NCI-H1930 (cell line): ENCODE measurements around the gene MKS1.

ENCODE experiments used
- DNase-seq, 2 experiments: peaks; one replicate each; lab custom pipeline; 2025; lab: John Stamatoyannopoulos, UW

MKS1 gene

DNA sequence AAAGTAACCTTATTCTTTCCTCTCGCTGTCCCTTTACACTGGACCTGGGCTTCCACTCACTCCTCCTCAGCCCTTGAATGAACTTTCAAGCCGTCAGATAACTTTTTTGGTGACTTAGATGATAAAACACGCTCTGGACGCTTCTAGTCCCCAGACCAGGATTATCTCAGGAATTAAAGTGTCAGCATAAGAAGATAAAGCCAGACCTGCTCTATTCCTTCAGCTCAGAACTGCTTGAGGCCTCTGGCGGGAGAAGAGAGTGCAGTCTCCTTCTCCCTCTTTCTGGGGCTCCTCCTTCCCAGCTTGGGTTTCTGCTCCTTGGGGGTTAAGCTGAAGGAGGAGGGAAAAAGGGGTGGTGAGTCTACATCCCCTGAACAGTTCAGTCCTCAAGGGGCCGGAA is 25.9 kb upstream of the MKS1 start:
- no peak for DNase-seq

DNA sequence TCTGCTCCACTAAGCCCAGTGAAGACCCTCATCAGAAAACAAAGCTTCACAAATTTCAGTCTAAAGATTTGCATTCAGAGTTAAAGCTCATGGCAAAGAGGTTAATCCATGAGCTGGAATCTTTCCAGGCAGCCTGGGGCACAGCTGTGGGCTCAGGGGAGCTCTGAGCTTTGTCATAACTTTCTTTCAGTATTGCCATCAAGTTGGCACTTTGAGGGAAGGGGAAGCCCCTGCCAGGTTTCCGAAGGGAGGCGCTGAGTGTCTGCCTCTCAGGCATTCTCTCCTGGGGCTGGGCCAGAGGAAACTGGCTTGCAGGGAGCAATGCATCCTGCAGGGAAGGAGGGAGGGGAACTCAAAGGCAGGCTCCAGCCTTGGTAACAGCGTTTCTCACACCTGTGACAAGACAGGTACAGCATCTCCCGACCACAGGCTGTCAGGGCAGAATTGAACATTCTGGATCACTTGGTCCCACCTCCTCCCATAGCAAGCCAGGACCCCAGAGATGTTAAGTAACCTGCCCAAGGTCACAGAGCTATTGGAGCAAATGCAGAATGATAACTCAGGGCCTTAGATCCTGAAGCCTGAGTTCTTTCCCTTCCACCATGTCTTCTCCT is 23.2 kb upstream of the MKS1 start:
- DNase-seq, result no peak

DNA sequence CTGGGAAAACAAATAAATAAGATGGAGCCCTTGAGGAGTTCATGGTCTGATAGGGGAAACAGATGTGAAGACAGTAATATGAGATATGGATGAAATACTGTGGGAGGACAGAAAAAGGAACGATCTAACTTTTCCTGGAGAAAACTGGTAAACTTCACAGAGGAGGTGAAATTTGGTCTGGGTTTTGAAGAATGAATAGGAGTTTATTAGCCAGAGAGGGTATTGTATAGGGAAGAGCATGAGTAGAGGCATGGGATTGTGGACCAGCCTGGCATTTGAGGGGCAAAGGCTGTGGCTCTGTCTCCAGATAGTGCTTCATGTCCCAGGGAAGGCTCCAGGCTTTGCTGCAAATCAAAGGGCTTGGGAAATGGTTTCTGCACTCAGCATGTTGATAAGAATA is 20.9 kb upstream of the MKS1 start:
- DNase-seq, result no peak

DNA sequence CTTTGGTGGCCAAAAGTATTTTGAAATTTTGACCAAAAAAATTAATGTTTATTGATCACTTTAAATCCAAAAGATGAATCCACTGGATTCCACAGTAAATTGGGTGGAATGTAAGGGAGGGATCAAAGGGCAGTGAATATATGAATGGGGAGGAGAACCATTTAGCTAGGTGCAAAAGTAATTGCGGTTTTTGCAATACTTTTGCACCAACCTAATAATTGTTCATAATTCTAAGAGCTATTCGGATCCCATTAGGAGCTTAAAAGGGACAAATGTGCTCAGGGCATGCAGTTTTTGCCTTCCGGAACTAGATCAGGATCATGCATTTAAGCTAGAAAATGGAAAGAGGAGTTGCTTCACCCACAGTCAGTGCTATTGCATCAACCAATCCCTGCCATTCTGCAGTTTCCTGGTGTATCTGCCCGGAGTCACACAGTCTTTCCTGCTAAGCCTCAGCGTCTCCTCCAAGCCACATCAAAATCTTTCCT is 19.1 kb upstream of the MKS1 start, which contains the start of gene LPO:
TSS of gene LPO (plus strand) at position 438 of the 488 bp plus-strand sequence. CDS start 4,396 bp downstream, outside the sequence.
- DNase-seq, result no peak

DNA sequence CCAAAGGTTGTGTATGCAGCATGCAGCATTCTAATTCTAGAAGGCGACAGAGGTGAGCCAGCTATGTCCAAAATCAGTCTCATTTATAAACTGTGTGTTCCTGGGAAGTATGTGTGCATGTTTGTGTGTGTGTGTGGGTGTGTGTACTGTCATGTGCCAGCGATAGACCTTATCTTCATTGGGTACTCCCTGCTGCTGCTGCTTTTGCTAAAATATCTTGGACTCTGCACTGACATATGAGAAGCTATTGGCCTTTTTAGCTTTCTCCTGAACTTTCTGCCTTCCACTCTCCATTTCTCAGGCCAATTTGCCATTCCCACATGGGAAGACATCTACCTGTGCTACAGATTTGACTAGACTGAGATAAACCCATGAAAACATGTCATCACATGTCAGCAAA is 17.3 kb upstream of the MKS1 start:
- no peak for DNase-seq

DNA sequence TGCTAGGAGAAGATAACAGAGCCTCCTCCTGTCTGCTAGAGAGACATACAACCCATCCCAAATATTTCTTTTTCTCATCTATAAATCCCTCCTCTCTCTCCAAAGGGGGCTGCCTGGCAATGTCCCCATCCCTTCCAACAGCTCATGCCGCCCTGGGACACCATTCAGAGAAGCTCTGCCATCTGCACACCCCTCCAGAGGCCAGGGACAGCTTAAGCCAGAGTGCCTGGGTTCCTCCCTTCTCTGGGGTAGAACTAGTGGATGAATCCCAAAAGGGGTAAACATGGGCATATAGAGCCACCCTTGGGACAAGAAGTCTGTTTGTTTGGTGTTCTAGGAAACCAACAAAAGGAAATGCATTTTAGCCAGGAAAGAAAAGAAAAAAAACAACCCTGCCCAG is 16.8 kb upstream of the MKS1 start:
- DNase-seq, result no peak

DNA sequence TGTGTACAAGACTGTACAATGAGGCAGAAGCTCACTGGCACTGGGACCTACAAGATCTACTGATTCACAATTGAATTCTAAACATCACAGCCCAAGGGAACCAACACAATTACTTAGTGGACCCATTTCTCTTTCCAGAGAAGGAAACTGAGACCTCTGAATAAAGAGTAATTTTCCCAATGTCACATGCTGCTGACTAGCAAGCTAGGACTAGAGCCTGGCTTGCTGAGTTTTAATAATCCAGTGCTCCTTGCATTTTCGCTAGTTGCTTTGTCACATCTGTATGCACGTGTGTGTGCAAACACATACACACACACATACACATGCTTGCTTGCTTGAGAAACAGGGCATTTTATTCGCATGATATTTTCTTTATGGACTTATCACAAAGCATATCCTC is 15.5 kb upstream of the MKS1 start:
- no peak for DNase-seq

DNA sequence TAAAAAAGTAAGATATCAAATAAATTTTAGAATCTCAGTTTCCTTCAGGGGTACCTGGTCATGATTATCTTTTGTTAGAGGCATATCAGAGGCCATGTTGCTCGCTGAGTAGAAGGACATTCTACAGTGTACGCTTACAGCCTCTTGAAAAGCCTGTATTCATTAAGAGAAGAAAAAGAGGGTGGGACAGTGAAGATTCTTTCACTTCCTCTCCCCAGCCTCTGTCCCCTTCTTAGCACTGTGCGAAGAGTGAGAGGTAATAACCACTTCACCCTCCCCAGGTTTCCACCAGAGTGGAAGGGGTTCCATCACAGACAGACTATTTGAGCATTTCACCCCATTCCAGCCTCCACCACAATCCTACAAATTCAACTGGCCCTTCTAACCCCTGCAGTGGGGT is 14.5 kb upstream of the MKS1 start:
- no peak for DNase-seq

DNA sequence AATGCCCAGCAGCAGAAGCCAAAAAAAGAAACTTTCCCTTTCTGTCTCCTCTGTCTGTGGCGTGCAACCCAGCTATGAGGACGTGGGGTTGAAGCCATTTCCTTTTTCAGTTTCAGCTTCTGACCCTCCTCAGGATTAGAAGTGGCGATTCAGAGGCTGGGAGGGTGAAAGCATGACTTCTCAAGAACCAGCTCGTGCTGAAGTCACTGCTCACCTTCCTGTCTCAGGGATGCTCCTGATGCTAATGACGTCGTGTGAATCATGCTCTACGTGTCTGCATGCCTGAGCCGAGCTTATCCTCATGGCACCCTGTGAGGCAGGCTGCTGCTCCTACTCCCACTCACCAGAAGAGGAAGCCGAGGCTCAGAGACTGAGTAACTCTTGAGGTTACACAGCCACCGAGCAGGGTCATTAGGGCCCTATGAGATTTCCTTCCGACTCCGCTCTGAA is 13.7 kb upstream of the MKS1 start:
- no peak for DNase-seq

DNA sequence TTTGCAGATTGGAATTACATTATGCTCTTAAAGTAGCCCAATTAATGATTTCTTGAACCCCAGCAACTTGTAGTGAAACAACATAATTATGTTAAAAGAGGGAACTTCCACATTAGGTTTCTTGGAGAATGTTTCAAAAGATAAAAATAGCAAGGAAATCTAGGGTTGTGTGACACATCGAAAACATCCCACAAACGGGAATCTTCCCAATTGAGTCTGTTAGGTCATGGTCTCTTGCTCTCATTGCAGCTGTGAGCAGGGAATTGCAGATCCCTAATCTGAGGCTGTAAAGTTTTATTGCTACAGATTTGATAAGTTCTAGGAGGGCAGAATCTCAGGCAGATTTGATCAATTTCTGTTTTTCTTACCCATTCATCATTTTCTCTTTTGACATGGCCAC is 12.6 kb upstream of the MKS1 start:
- no peak for DNase-seq

DNA sequence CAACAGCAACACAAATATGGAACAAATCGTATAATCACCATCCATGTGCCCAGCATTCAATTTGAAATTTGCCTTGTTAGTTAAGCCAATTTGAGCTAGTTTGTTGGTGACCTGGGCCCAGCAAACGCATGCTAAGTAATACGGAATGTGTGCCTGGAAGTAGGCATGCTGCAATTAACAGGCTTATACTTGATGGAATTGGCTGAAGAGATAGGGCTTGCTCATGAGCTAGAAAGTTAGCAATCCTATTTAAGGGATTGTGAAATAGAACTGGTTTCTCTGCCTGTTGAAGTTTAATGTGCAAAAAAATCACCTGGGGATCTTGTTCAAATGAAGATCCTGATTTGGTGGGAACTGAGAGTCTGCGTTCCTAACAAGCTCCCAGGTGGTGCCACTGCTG is 10.8 kb upstream of the MKS1 start:
- no peak for DNase-seq

DNA sequence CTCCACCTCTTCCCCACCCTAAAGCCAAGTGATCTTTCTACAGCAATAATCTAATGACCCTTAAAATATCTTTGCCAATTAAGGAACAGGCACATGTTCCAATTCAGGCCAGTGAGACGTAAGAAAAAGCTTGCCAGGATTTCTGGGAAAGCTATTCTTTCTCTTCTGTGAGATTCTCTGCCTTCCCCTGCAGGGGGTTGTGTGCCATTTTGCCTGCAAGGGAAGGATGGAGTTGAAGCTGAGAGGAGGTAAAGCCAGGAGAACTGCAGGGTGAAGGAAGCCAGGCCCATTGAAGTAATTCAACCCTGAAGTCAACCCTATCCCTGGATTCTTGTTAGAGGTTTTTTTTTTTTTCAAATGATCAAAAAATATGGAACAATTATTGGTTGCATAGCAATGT is 10.3 kb upstream of the MKS1 start:
- no peak for DNase-seq

DNA sequence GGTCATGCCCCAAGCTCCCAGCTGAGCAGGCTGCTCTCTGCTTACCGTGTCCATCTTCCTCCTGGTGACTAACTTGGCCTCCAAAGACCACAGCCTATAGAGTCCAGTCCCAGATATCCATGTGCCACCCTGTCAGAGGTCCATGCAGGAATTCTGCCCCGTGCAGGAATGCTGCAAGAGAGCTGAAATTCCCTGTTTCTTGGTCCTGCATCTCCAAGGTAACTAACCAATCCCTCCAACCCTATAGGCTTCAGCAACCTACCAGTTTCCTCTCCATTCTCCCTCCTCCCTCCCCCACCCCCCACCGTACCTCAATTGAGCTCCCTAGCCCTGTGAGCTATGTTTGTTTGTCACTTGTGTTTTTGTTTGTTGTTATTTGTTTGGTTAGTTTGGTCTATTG is 9.6 kb upstream of the MKS1 start:
- no peak for DNase-seq

DNA sequence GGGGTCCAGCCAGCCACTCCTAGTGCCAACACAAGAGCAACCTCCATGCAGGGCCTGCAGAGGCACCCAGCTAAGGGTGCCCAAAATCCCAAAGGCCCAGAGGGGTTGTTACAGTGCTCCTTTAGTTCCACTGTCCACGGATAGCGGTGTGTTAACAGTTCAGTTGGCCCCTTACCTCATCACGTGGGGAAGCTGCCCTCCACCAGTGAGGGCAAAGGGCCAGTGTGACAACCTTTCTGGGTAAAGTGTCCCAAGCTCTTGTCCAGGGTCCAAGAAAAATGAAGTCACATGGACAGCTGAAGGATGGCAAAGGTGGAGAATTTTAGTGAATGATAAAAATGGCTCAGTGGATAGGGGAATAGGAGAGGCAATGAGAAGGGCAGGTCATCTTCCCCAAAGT is 8.7 kb upstream of the MKS1 start:
- no peak for DNase-seq

DNA sequence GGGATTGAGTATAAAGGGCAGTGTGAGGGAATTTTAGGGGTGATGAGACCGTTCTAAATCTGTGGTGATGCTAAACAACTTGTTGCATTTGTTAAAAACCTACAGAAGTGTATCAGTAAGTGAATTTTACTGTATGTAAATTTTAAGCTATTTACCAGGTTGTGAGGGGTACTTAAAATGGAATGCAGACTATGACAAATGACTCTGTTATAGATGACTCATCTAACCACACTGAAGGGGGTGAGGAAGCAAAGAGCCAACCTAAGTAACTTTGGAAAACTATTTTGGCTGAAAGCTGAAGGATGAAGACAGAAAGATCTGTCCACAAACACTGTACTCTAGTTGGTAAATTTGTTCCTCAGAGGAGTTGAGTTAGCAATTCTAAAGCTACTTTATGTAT is 5.3 kb upstream of the MKS1 start:
- no peak for DNase-seq

DNA sequence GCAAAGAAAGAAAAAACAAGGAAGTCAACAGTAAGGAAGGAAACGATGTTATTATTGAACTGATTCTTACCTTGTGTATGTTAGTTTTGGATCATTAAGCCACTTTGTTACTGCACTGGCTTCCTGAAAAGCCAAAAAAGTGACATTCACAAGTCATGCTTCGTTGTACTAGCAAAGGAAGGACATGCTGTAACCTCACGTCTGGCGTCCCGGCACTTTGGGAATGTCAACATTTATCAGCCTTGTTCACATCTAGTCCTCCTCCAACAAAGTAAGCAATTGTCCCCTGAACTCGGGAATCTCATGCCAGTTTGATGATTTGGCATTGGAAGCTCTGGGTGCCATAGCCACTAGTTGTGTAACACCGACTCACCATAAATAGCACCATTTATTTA is 731 bp upstream of the MKS1 start:
- no peak for DNase-seq

DNA sequence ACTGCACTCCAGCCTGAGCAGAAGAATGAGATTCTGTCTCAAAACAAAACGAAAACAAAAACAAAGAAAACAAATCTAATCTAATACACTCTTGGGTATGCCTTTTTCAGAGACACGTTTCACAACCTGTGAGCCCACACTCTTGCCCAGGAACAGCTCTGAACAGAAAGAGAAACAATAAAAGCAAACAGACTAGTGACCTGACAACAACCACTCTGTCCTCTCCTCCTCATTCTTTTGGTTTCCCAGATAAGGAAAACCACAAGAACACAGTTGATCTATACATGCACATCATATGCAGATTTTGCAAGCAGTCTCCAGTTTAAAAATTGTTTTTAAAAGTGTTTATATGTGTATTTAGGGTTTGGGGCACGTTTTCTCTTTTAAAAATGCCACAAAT is 1.3 kb downstream of the MKS1 start:
- no peak for DNase-seq

DNA sequence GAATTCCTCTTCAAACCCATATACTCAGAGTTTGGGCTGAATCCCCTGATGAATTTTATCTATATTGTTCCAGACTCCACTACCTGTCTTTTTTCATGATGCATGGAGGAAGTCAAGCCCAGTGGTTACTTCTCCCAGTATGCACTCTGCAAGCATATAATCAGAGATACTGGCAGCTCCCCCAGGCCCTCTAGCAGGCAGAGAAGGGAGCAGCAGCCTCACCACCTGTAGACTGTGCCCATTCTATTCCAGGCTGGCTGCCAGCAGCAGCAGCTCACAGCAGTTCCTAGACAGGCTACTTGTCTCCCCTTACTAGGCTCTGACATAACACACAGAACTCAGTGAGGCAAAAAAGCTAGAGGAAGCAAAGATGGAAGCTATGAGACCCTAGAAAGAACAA is 3.4 kb downstream of the MKS1 start:
- DNase-seq, result no peak

DNA sequence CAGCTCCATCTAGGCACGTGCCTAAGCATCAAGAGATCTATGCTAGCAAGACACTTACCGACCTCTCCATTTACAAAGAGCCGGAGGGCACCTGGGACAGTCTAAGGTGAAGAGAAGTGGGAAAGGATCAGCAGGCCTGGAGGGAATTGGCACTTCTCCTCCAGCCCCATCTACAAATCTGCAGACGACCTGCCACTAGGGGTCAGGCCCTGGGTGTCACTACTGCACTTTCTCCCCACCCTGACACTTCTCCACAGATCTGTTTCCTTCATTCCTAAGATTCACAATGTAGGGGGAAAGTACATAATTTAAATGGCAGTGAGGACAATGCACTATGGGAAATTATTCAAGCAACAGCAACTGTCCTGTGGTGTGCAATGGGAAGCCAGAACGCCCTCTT is 8.1 kb downstream of the MKS1 start:
- no peak for DNase-seq

DNA sequence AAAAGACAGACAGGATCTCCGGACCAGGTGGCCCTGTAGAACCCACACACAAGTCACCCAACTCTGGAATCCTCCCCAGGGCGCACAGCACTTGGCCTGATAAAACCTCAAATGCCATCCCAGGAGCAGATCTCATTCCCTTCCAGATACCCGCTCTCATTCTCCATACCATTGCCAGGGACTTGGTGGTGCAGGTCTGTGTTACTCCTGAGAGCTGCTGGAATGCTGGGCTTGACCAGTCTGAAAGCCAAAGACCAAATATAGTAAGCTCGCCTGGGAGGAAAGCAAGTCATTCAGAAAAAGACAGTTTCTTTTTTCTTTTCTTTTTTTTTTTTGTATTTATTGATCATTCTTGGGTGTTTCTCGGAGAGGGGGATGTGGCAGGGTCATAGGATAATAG is 10.7 kb downstream of the MKS1 start:
- DNase-seq, result no peak

DNA sequence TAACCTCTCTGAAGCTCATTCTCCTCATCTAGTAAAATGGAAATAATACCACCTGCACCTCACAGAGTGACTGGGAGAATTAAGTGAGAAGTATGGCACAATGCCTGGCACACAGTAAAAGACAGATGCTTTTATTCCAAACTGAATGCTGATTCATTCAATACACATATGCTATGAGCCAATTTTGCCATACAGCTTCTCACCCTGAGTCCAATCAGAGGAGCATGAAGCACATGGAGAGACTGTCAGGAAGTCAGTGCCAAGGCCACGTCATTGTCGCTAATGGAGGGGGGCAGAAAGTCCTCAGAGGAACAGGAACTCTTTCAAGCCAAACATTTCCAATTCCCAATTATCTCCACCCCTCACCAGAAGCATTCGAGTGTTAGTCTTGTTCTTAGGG is 11.6 kb downstream of the MKS1 start:
- DNase-seq, result no peak

DNA sequence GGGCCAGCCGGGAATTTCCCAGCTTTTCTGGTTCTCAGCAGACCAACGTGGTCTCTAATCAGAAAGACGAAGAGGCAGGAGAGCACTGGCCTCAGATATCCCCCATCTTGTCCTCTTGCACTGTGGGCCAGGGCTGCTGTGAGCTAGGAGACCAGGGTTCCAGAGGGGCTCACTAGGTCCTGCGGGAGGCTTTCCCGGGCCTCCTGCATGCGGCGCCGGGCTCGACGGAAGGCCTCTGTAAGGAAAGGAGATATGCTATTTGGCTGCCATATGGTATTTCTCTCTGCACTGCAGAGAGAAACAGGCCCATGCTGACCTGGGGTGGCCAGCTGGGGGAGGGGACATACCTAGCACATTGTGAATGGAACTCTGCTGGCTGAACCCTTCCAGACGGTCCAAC is 13.1 kb downstream of the MKS1 start:
- DNase-seq, result no peak

DNA sequence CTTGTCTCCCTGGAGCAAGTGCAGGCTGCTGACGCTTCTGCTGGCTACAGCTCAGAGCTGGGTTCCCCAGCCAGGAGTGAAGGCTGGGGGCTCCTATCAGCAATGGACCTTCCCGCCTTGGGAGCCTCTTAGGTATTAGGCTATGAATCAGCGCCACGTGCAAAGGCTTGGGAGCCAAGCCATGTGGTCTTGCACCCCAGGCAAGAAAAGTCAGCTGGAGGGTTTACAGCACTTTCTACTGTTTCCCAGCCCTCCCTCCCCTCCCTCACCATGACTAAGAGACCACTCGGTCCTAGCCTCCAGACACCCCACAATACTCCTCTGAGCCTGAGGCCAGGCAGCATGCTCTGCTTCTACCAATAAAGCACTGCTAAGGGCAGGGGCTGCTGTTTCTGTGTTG is 14.3 kb downstream of the MKS1 start:
- no peak for DNase-seq

DNA sequence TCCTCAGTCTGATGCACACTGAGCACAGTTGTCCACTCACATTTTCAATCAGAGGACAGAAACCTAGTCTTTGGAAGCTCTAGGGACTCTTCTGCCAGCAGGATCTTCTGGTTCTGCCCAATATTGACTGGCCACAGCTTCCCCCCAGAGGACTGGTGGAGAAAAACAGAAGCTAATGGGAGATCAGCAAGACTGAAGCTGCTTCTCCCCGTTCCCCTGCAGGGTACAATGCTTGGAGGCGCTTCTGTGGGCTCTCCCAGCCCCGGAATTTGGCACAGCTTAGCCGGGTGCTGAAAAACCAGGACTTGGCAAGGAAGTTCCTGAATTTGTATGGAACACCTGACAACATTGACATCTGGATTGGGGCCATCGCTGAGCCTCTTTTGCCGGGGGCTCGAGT is 16.2 kb downstream of the MKS1 start:
- DNase-seq, result no peak
